ENCODE results near the gene CACNA1A.

DNA sequence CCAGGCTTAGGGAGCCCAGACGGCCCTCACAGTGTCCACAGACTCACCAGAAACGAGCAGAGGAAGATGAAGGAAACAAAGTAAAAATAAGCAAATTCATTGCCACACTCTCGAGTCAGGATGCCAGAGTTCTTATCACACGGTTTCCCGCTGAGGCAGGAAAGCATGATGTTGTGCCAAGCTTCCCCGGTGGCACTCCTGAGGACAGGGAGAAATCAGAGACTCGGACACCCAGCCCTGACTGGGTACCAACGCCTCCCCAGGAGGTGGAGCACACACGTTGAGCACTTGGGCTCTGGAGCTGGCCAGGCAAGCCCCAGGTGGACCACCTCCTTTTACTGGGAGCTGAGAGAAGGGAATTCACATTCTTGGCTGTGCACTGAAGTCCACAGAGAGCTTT, 274.6 kb downstream of the CACNA1A start:
- TF ChIP-seq, protein P1, sequence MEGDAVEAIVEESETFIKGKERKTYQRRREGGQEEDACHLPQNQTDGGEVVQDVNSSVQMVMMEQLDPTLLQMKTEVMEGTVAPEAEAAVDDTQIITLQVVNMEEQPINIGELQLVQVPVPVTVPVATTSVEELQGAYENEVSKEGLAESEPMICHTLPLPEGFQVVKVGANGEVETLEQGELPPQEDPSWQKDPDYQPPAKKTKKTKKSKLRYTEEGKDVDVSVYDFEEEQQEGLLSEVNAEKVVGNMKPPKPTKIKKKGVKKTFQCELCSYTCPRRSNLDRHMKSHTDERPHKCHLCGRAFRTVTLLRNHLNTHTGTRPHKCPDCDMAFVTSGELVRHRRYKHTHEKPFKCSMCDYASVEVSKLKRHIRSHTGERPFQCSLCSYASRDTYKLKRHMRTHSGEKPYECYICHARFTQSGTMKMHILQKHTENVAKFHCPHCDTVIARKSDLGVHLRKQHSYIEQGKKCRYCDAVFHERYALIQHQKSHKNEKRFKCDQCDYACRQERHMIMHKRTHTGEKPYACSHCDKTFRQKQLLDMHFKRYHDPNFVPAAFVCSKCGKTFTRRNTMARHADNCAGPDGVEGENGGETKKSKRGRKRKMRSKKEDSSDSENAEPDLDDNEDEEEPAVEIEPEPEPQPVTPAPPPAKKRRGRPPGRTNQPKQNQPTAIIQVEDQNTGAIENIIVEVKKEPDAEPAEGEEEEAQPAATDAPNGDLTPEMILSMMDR (IDR thresholded peaks at IDR 0.05; ENCODE audit: low read length), result no peak
- no peak for TF ChIP-seq EZH2 (IDR thresholded peaks at IDR 0.05; ENCODE audit: borderline replicate concordance, low read length)
